DOHH2 (cell line): Measurements from ENCODE around the gene PDZRN3.

Source experiments
- H3F3A ChIP-seq: fragments of 200-600 bp; sonication (generic), shearing (Covaris generic); 2 replicates; pipeline ENCODE4 v1.6.0; 2016; ENCODE audit warnings: antibody characterized with exemption, mild to moderate bottlenecking; ENCODE audit not compliant: control insufficient read depth, insufficient read depth
- H3K27ac ChIP-seq: fragments of 200-600 bp; sonication (generic); 2 replicates; pipeline ENCODE4 v1.5.1; 2014; ENCODE audit warnings: low read depth, mild to moderate bottlenecking, low read length, moderate library complexity
- H3K27me3 ChIP-seq: fragments of 200-600 bp; sonication (generic); 2 replicates; pipeline ENCODE4 v1.6.1; 2014; ENCODE audit warnings: mild to moderate bottlenecking, low read length, mixed read lengths; ENCODE audit not compliant: control insufficient read depth
- H3K36me3 ChIP-seq: fragments of 200-600 bp; sonication (generic); 2 replicates; pipeline ENCODE4 v1.6.1; 2014; ENCODE audit warnings: mild to moderate bottlenecking, low read length, moderate library complexity, mixed read lengths; ENCODE audit not compliant: control insufficient read depth
- H3K4me1 ChIP-seq: fragments of 200-600 bp; sonication (generic); 2 replicates; pipeline ENCODE4 v1.6.1; 2014; ENCODE audit warnings: mild to moderate bottlenecking, low read length, mixed read lengths; ENCODE audit not compliant: control insufficient read depth
- H3K4me2 ChIP-seq: fragments of 200-600 bp; sonication (generic); 2 replicates; pipeline ENCODE4 v1.6.0; 2014; ENCODE audit warnings: mild to moderate bottlenecking, low read length, moderate library complexity
- H3K4me3 ChIP-seq: fragments of 200-600 bp; sonication (generic); 2 replicates; pipeline ENCODE4 v1.5.1; 2014; ENCODE audit warnings: mild to moderate bottlenecking, low read length, mixed read lengths
- H3K79me2 ChIP-seq: fragments of 200-600 bp; sonication (generic); 2 replicates; pipeline ENCODE4 v1.6.1; 2014; ENCODE audit warnings: mild to moderate bottlenecking, low read length, mixed read lengths; ENCODE audit not compliant: control insufficient read depth
- H3K9me2 ChIP-seq: fragments of 200-600 bp; sonication (generic); replicated peaks from 2 replicates; pipeline ENCODE4 v1.6.1; 2014; ENCODE audit warnings: mild to moderate bottlenecking, low read length, mixed read lengths; ENCODE audit not compliant: control insufficient read depth
- H3K9me3 ChIP-seq: fragments of 200-600 bp; sonication (generic); 2 replicates; pipeline ENCODE4 v1.6.1; 2014; ENCODE audit warnings: antibody characterized with exemption, low read length, mixed read lengths; ENCODE audit not compliant: control insufficient read depth, insufficient read depth
- H4K20me1 ChIP-seq: fragments of 200-600 bp; sonication (generic); 2 replicates; pipeline ENCODE4 v1.6.0; 2014; ENCODE audit warnings: low read depth, mild to moderate bottlenecking, antibody characterized with exemption, low read length, moderate library complexity; ENCODE audit not compliant: control insufficient read depth, insufficient read depth
- EZH2phosphoT487 ChIP-seq: fragments of 200-600 bp; sonication (generic); IDR thresholded peaks from 2 replicates; pipeline ENCODE4 v1.6.1; 2017; ENCODE audit warnings: borderline replicate concordance, mild to moderate bottlenecking, antibody characterized with exemption, low read length, moderate library complexity, mixed read lengths
- TF ChIP-seq, protein P1 (sequence below): fragments of 200-600 bp; sonication (generic); IDR thresholded peaks from one replicate; pipeline ENCODE4 v1.5.1; 2014; ENCODE audit warnings: antibody characterized with exemption, mild to moderate bottlenecking, low read depth, low read length; ENCODE audit not compliant: poor library complexity, severe bottlenecking

The PDZRN3 gene

DNA sequence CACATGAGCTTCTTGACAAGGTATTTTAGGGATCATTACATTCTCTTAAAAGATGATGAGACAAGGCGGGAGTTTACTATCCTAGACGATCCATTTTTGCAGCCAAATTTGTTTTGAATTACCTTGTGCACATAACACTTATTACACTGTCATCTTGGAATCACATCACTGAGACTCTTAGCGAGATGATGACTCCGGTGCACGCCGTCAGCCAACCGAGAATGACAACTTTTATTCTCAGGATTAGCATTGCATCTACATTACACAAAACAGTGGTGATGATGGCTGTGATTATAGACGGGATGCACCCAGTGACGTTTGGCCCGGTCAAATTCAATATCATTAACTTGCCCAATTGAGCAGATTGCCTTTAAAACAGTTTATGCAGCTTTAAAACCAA is 216.1 kb downstream of the PDZRN3 start:
- H3K4me2 ChIP-seq, result no peak overlapping the region
- no peaks in the 10 kb centered on the region; the same call in 1 of the 2 replicates for H3K27me3 ChIP-seq
- no peaks in the 10 kb centered on the region for H3K9me3 ChIP-seq
- no peaks in the 10 kb centered on the region for H3K36me3 ChIP-seq
- TF ChIP-seq, protein P1, sequence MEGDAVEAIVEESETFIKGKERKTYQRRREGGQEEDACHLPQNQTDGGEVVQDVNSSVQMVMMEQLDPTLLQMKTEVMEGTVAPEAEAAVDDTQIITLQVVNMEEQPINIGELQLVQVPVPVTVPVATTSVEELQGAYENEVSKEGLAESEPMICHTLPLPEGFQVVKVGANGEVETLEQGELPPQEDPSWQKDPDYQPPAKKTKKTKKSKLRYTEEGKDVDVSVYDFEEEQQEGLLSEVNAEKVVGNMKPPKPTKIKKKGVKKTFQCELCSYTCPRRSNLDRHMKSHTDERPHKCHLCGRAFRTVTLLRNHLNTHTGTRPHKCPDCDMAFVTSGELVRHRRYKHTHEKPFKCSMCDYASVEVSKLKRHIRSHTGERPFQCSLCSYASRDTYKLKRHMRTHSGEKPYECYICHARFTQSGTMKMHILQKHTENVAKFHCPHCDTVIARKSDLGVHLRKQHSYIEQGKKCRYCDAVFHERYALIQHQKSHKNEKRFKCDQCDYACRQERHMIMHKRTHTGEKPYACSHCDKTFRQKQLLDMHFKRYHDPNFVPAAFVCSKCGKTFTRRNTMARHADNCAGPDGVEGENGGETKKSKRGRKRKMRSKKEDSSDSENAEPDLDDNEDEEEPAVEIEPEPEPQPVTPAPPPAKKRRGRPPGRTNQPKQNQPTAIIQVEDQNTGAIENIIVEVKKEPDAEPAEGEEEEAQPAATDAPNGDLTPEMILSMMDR, result no peak
- TF ChIP-seq EZH2phosphoT487, result no peak
- no peak overlapping the region for H3K4me3 ChIP-seq
- H3K9me2 ChIP-seq, result no peaks in the 10 kb centered on the region
- H3K79me2 ChIP-seq, result no peaks in the 10 kb centered on the region
- H3K4me1 ChIP-seq, result no peaks in the 10 kb centered on the region
- H3K27ac ChIP-seq, result no peak overlapping the region
- no peaks in the 10 kb centered on the region for H3F3A ChIP-seq
- no peaks in the 10 kb centered on the region for H4K20me1 ChIP-seq

GRCh38 chr3:73407577-73407976 is 217.2 kb downstream of the PDZRN3 start:
- H3K9me3 ChIP-seq, result no peaks in the 10 kb centered on the region
- H3K9me2 ChIP-seq, result no peaks in the 10 kb centered on the region
- no peaks in the 10 kb centered on the region for H3K4me1 ChIP-seq
- H3K36me3 ChIP-seq, result no peaks in the 10 kb centered on the region
- H3K27ac ChIP-seq, result no peak overlapping the region
- TF ChIP-seq, protein P1, result no peak
- TF ChIP-seq EZH2phosphoT487, result no peak
- no peaks in the 10 kb centered on the region for H4K20me1 ChIP-seq
- no peak overlapping the region for H3K4me2 ChIP-seq
- no peak overlapping the region for H3K4me3 ChIP-seq
- no peaks in the 10 kb centered on the region for H3K79me2 ChIP-seq
- H3K27me3 ChIP-seq, result no peaks in the 10 kb centered on the region; the same call in 1 of the 2 replicates
- no peaks in the 10 kb centered on the region for H3F3A ChIP-seq

DNA sequence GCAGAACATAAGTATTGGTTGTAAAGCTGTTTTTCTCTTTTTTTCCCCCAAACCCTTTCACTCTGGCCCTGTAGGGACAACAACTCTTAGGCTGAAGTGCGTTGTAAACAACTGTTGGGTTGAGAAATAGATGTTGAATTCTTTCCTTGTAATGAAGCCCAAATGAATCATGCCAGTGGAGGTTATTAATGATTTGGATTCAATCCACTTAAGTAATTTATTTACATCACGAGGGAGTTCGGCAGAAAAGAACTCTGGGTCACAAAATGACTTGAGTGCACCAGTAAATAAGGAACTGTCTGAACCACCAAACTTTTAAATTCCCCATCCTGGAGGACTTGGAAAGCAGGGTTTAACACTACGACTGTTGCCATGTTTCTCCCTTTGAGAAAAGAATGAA is 218.9 kb downstream of the PDZRN3 start:
- TF ChIP-seq, protein P1, result no peak
- TF ChIP-seq EZH2phosphoT487, result no peak
- Histone ChIP-seq H3K27me3 (no peaks in the 10 kb centered on the region; the same call in 1 of the 2 replicates), H3F3A (no peaks in the 10 kb centered on the region), H3K4me2 (no peak overlapping the region), H3K79me2 (no peaks in the 10 kb centered on the region), H3K27ac (no peak overlapping the region), H3K4me3 (no peak overlapping the region), H3K4me1 (no peaks in the 10 kb centered on the region), H4K20me1 (no peaks in the 10 kb centered on the region), H3K9me2 (no peaks in the 10 kb centered on the region), H3K36me3 (no peaks in the 10 kb centered on the region), H3K9me3 (no peaks in the 10 kb centered on the region)
